ENCODE results near the gene PSEN1. TPM values are rescaled to one million over a fixed set of nuclear protein-coding genes. Genes with fewer than 3 reads are reported as not detected.
A peak's percentile ranks its signal among the peaks of the same experiment; 100 is the strongest.

PSEN1 gene
- total RNA-seq, 1 donor from 2014 or later: 31.7 TPM

GRCh38 chr14:73242357-73242901, 106.1 kb downstream of the PSEN1 start:
- H3K4me3 ChIP-seq (ENCODE audit: low read depth, low read length): peak overlapping the region; percentile 40
- TF ChIP-seq, protein P1, sequence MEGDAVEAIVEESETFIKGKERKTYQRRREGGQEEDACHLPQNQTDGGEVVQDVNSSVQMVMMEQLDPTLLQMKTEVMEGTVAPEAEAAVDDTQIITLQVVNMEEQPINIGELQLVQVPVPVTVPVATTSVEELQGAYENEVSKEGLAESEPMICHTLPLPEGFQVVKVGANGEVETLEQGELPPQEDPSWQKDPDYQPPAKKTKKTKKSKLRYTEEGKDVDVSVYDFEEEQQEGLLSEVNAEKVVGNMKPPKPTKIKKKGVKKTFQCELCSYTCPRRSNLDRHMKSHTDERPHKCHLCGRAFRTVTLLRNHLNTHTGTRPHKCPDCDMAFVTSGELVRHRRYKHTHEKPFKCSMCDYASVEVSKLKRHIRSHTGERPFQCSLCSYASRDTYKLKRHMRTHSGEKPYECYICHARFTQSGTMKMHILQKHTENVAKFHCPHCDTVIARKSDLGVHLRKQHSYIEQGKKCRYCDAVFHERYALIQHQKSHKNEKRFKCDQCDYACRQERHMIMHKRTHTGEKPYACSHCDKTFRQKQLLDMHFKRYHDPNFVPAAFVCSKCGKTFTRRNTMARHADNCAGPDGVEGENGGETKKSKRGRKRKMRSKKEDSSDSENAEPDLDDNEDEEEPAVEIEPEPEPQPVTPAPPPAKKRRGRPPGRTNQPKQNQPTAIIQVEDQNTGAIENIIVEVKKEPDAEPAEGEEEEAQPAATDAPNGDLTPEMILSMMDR (conservative IDR thresholded peaks at IDR 0.05; ENCODE audit: low read depth, low read length): no peak
- DNase-seq (ENCODE audit: low read depth): no peak

GRCh38 chr14:73243341-73243740, 107.0 kb downstream of the PSEN1 start:
- no peak for DNase-seq (ENCODE audit: low read depth)
- TF ChIP-seq, protein P1 (conservative IDR thresholded peaks at IDR 0.05; ENCODE audit: low read depth, low read length): no peak

DNA sequence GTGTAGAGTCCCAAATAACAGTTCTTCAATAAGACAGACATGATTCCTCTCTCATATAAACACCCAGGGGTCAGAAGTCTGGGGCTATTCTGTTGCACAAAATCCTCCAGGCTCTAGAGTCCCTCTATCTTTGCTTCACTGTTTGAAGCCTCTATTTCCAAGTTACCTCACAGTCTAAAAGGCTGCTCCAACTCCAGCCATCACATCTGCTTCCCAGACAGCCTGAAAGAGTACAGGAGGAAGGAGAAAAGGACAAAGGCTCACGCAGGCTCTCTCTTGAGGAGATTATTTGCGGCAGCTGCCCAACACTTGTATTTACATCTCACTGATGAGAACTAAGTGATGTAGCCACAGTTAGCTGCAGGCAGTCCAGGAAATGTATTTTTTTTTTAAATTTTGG, 107.4 kb downstream of the PSEN1 start:
- DNase-seq (ENCODE audit: low read depth): no peak
- H3K4me3 ChIP-seq (ENCODE audit: low read depth, low read length): no peak overlapping the region
- TF ChIP-seq, protein P1 (conservative IDR thresholded peaks at IDR 0.05; ENCODE audit: low read depth, low read length): no peak

More at GRCh38 chr14:73243341-73243740, 107.0 kb downstream of the PSEN1 start:
- no peak overlapping the region for H3K4me3 ChIP-seq (ENCODE audit: low read depth, low read length)

GRCh38 chr14:73244541-73245290, 108.4 kb downstream of the PSEN1 start:
- H3K4me3 ChIP-seq (ENCODE audit: low read depth, low read length): no peak overlapping the region
- TF ChIP-seq, protein P1 (conservative IDR thresholded peaks at IDR 0.05; ENCODE audit: low read depth, low read length): no peak
- DNase-seq (ENCODE audit: low read depth): no peak

GRCh38 chr14:73245480-73246325, 109.4 kb downstream of the PSEN1 start:
- DNase-seq (ENCODE audit: low read depth): no peak
- H3K4me3 ChIP-seq (ENCODE audit: low read depth, low read length): peak overlapping the region; percentile 44
- TF ChIP-seq, protein P1 (conservative IDR thresholded peaks at IDR 0.05; ENCODE audit: low read depth, low read length): no peak

DNA sequence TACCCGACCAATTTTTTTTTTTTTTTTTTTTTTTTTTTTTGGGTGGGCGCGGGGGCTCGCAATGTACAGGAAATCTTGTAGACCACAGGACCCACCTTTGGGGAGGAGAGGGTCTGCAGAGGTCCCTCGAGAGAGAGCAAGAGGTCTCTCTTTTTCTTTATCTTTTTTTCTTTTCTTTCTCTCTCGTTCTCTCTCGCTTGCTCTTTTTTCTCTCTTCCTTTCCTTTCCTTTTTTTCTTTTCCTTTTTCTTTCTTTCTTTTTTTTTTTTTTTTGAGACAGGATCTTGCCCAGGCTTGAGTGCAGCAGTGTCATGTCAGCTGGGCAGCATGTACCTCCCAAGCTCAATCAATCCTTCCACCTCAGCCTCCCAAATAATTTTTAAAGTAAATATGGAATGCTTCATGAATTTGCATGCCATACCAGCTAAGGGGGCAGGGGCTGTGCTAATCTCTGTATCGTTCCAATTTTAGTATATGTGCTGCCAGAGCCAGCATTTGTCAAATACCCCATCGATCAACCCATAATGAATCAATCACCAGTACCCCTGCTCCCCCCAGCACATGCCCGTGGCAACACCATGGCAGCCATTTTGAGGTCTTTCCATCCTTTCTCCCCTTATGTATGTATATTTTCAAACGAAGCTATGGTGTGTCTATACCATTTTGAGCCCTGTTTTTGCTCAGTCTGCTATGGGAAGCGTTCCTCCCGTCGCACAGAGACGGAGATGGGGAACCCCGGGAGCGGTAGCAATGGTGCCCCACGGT, 110.3 kb downstream of the PSEN1 start:
- DNase-seq (ENCODE audit: low read depth): no peak
- H3K4me3 ChIP-seq (ENCODE audit: low read depth, low read length): peak overlapping the region; percentile 44
- TF ChIP-seq, protein P1 (conservative IDR thresholded peaks at IDR 0.05; ENCODE audit: low read depth, low read length): no peak

All from epithelial cell of proximal tubule (primary cell).